ENCODE measurements around the gene MLLT6.

MLLT6 gene

GRCh38 chr17:38761612-38762011 is 56.5 kb downstream of the MLLT6 start:
- TF ChIP-seq CTCF (conservative IDR thresholded peaks at IDR 0.05; ENCODE audit: low read depth, low read length): peak; percentile 54
- H3K4me3 ChIP-seq (ENCODE audit: low read length): no peak overlapping the region
- no peak for DNase-seq (ENCODE audit: low read depth)

DNA sequence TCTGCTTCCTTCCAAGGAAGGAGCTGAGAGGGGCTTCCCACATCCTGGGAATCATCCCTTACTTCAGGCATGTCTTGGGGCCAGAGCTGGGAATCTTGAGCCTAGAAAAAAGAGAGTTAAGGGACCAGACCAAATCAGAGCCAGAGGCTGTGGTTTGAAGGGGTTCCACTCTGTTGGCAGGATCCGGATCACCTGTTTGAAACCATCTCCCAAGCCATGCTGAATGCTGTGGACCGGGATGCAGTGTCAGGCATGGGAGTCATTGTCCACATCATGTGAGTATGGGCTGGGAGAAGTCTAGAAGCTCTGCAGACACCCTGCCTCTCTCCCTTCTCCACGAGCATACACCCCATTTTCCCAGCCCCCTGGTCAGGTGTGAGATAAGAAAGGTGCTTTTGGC is 57.2 kb downstream of the MLLT6 start:
- TF ChIP-seq CTCF (conservative IDR thresholded peaks at IDR 0.05; ENCODE audit: low read depth, low read length): no peak
- no peak for DNase-seq (ENCODE audit: low read depth)
- no peak overlapping the region for H3K4me3 ChIP-seq (ENCODE audit: low read length)

GRCh38 chr17:38766341-38766740 is 61.3 kb downstream of the MLLT6 start:
- no peak for DNase-seq (ENCODE audit: low read depth)
- no peak overlapping the region for H3K4me3 ChIP-seq (ENCODE audit: low read length)
- no peak for TF ChIP-seq CTCF (conservative IDR thresholded peaks at IDR 0.05; ENCODE audit: low read depth, low read length)

DNA sequence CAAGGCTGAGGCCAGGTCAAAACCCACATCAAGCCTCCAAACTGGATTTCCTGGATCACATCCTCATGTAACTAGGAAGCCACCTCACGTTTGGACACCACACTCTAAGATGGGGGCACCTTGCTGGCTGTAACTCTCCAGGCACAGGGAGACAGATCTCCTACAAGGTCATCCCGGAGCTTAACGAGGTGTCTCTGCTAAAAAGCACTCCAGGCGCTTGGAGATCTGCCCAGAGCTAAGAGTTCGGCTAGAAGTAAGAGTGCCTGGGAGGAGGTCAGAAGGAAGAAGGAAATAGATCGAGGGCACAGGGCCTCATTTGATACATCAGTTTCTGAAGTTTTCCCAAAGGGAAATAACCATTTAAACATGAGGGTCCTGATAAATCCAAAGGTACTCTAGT is 63.3 kb downstream of the MLLT6 start:
- DNase-seq (ENCODE audit: low read depth): no peak
- H3K4me3 ChIP-seq (ENCODE audit: low read length): no peak overlapping the region
- TF ChIP-seq CTCF (conservative IDR thresholded peaks at IDR 0.05; ENCODE audit: low read depth, low read length): no peak

DNA sequence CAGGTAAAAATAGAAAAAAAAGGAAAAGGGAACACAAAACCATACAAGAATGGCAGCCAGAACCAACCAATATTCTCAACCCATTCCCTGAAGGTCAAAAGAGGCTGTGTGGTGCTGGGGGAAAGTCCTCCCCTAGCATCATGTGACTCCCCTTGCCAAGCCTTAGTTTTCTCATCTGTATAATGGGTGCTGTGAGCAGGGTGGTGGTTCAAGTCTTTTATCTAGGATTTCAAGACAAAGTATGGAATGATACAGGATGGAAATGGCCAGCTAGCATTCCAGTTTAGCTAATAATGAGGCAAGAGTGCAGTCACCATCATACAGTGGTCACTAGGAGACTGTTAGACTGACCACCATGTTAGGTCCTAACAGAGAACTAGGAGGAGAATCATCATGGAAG is 68.2 kb downstream of the MLLT6 start:
- DNase-seq (ENCODE audit: low read depth): no peak
- TF ChIP-seq CTCF (conservative IDR thresholded peaks at IDR 0.05; ENCODE audit: low read depth, low read length): no peak
- no peak overlapping the region for H3K4me3 ChIP-seq (ENCODE audit: low read length)

DNA sequence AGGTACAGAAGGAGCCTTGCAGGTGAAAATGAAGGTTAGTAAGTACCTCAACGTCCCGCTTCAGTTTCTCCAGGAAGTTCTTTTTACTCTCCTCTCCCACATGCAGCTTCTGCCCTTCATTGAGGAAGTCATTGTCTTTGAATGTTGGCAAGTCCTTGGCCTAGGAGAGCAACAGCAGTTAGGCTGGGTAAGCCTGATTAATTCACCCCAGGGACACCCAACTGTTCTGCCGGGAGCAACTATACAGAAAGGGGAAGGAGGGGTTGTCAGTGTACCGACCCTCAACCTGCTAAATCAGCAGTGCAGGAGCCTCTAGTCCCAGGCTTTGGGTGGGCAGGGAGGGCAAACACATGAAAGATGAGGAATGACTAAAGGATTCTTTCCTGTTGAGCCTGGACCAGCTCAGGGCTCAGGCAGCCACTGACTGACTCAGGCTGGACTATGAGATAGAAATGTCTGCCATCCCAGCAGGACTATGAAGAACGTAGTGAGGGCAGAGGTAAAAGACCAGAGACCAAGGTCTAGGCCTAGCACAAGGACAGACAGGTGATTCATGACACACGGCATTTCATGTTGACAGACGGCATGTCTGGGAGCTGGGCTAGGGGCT is 72.7 kb downstream of the MLLT6 start:
- no peak for DNase-seq (ENCODE audit: low read depth)
- TF ChIP-seq CTCF (conservative IDR thresholded peaks at IDR 0.05; ENCODE audit: low read depth, low read length): no peak
- no peak overlapping the region for H3K4me3 ChIP-seq (ENCODE audit: low read length)

All from retinal pigment epithelial cell (primary cell).